IPS-NIHi7 (cell line): ENCODE results near the gene BMP2.

Experiments
- DNase-seq: peaks from one replicate; pipeline ENCODE4 v3.0.0; 2012; ENCODE audit warnings: mixed read lengths; ENCODE audit errors: extremely low spot score

Gene BMP2

DNA sequence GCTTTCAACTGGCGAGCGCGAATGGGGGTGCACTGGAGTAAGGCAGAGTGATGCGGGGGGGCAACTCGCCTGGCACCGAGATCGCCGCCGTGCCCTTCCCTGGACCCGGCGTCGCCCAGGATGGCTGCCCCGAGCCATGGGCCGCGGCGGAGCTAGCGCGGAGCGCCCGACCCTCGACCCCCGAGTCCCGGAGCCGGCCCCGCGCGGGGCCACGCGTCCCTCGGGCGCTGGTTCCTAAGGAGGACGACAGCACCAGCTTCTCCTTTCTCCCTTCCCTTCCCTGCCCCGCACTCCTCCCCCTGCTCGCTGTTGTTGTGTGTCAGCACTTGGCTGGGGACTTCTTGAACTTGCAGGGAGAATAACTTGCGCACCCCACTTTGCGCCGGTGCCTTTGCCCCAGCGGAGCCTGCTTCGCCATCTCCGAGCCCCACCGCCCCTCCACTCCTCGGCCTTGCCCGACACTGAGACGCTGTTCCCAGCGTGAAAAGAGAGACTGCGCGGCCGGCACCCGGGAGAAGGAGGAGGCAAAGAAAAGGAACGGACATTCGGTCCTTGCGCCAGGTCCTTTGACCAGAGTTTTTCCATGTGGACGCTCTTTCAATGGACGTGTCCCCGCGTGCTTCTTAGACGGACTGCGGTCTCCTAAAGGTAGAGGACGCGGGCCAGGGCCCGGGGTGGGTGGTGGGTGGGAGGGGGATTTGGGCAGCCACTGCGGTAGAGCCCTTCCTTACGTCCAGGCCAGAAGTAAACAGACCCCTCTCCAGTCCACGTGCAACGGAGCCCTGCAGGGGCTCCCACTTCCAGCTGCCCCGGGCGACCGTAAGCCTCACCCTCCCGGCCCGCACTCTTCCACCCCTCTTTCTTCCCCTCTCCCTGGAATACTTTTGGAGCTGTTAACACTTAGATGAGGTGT lies 998 bp downstream of the BMP2 start:
- no peak for DNase-seq

DNA sequence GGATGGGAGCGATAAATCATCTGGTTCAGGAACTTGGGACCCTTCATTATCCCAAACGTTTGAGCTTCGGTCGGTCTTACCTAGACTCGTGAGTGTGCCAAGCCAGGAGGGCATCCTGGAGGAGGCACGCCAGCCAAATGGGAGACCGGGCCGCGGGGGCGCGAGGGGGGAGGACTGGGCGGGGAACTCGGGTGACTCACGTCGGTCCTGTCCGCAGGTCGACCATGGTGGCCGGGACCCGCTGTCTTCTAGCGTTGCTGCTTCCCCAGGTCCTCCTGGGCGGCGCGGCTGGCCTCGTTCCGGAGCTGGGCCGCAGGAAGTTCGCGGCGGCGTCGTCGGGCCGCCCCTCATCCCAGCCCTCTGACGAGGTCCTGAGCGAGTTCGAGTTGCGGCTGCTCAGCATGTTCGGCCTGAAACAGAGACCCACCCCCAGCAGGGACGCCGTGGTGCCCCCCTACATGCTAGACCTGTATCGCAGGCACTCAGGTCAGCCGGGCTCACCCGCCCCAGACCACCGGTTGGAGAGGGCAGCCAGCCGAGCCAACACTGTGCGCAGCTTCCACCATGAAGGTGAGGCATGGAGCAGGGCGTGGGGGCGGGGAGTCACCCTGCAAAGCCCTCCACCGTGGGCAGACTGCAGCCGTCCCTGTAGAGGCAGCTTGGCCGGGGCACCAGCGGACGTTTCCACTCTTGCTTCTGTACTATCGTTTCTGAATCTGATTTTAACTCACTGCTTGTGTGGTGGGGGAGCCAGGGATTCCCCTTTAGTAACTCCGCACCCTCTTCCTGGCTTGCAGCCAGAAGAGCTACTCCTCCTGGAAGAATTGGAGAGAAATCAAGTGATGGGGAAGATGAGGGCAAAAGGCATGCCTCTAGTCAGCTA lies 2.7 kb downstream of the BMP2 start:
- peak; percentile 47 for DNase-seq

DNA sequence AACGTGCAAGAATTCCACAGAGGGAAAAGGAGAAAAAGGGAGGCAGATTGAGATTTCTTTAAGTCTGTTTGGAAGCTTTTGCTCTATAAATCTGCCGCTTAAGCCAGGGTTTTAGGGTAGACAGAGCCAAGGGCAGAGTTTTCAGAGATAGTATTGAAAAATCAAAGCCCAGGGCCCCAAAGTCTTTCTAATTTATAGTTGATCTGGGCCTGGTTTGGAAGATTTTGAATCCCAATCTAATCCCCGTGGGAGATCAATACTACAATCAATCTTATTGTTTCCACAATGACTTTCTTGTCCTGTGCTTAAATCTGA lies 3.3 kb downstream of the BMP2 start:
- DNase-seq: no peak

DNA sequence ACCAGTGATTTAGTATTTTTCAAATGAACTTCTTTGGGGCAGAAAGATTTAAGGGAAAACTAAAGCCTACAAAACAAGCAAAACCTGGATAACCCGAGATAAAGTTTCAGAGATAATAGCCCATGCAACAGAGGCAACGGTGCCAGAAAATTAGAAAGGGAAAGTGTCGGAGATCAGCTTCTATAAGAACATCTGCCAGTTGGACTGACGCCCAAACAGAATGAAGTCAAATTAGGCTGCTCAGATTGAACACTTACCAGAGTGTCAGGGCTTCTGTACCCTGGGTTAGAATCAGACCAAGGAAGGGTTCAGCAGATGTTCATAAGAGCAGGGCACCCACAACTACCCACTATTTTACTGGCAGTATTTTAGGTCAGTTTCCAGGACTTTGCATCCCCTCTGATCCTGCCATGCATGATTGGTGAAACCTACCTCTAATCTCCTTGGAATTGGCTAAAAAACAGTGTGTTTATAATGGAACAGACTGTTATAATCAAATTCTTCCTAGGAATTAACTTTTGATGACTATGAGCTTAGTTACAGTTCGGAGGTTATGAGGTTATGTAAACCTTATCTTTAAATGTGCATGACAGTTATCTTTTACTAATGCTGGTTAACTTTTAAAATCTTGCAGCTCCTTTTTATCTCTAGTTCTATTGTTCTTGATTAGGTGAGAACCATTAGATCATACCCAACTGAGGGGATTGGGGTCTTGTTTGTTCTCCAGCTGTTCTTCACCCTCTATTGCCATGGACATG lies 13.1 kb downstream of the BMP2 start:
- DNase-seq: no peak

DNA sequence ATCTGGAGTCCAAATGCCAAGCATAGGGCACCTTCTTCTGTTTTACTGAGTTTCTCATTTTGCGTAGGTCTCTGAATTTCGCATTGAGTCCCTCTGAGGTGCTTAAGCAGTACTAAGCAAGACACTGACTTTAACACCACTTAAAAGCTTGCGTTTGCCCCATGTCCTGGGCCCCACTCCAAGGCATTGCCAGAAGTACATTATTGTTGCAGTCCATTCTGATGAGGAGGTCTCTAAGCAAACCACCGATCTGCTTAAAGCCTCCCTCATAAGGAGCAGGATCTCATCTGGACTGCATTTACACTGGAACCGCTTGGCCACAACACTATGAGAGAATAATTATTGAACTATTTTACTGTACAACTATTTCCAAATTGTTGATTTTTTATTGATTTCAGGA lies 16.3 kb downstream of the BMP2 start:
- DNase-seq: no peak

DNA sequence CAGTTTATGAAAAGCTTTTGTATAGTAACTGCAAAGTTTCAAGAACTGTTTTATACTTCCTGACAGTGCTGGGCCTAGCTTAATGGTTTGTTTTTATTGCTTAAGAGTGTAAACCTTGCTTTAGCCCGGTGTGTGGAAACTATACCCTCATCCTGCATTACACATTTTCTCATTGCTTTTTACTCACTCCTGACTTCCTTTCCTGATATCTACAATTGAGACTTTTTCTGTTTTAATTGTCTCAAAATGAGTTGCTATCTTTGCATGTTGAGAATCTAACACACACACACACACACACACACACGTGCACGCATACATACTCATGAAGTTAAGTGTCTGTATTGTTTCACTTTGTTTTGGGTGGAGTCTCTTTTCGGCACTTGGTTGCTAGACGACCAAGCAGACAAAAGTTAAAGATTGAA lies 16.7 kb downstream of the BMP2 start:
- DNase-seq: no peak

DNA sequence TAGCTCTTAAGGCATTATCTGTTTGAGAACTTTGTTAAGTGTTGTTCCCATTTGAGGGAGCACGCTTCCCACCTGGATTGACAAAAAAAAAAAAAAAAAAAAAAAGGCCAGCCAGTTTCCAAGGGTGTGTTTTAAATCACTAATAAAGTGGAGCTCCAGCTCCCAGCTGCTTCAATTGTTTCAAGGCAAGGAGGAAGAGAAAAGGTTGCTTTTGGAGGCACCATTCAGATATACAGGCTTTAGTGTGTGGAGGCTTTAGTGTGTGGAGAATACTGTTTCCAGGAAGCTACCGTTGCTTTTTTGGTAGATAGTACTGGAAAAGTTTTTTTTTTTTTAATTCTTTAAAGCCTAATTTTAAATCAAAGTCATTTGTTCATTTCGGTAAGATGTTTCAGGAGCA lies 17.3 kb downstream of the BMP2 start:
- DNase-seq: no peak

DNA sequence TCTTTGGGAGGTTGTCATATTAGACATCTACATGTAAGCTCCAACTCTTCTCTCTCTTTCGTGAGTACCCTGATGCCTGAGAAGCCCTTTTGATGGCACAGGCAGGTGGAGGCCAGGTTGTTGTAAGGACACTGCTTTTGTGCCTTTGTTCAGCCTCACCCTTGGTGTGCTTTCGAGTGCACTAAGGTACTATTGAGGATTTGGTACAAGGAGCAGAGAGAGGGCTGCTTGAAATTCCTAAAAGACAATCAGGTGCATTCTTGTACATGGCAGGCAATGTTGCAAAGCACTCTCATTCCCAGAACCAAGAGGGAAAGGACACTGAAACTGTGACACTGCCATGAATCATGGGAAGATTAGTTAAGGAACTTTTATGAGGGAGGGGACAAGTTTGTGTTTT lies 19.1 kb downstream of the BMP2 start:
- no peak for DNase-seq

DNA sequence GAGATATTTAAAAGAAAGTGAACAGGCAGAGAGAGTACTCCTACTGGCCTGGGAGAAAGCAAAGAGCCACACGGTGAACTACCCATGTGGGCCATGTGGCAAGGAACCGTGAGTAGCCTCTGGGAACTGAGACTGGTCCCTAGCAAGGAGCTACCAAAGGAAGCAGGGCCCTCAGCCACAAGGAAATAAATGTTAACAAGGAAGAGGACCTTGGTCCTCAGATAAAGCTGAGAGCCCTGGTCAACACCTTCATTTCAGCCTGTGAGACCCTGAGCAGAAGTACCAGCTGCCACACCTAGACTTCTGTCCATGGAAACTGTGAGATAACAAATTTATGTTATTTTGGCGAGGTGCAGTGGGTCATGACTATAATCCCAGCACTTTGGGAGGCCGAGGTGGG lies 25.3 kb downstream of the BMP2 start:
- no peak for DNase-seq

DNA sequence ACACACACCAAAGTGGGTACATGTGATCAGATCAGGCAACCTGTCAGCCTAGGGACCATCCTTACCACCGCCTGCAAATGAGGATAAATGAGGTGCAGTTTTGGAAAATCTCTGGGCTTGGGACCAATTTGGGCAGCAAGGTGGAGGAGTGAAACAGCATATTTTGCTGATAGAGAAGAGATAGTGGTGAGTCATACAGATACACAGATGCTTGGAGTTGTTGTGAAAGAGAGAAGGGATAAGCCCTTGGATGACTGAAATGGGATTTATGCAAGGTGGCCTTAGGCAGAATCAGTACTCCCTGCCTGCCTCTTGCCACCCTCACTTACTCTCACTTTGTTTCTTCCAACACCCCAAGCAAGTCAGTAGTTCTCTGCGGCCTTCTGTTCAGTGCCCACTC lies 34.7 kb downstream of the BMP2 start:
- no peak for DNase-seq

DNA sequence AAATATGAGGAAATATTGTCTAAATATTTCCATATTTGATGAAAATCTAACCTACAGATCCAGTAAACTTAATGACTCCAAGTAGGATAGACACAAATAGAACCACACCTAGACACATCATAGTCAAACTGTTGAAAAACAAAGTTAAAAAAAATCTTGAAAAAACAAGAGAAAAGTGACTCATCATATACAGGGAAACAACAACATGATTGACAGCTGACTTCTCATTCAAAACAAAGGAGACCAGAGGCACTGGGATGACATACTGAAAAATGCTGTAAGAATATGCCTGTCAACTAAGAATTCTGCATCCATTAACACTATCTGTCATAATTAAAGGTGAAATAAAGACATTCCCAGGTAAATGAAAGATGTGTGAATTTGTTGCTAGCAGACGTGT lies 38.8 kb downstream of the BMP2 start:
- no peak for DNase-seq

DNA sequence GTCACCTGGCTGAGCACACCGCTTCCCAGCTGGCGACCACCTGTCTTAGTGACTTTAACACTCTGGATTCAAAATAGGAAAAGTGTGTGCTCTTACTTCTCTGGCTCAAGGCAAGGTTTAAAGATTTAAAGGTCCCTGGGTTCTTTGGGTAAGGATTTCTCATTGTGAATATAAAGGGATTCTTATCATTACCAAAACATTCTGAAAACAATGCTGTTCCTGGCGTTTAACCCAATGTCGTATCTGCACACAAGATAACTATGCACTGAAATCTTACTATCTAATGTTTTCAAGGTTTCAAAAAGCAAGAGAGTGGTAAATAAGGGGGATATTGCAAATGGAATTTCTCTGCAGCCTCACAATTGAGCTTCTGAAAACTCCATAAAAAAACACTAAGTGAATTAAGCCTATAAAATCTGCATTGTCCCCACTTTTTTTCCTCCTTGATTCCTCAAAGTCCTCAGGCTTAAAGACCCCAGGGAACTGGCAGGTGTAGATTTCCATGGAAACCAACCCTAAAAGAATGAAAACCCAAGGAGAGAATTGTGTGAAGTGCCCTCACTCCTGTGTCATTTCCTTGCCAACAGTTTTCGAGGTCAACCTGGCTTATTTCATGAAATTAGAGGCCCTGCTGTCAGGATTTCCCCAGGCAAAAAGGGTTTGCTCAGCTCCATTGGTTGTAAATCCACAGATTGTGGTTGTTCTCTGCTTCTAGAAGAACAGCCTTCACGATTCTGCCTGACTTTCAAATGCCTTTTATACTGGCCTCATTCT lies 44.0 kb downstream of the BMP2 start:
- DNase-seq: no peak

DNA sequence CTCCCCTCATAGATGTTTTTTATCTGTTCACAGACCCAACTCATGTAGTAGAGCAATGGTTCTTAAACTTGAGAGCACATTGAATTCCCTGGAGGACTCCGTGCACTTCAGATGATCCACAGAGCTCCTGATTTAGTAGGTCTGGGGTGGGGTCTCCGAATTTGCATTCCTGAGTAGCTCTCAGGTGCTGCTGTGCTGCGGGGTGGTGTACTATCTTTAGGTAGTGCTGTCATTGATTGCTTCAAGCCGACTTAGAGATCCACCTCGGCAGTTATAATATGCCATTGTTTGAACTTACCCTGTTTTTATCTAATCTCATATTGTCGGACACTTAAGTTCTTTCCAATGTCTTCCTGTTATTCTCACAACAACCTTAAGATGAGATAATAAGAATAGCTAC lies 45.0 kb downstream of the BMP2 start:
- DNase-seq: no peak

DNA sequence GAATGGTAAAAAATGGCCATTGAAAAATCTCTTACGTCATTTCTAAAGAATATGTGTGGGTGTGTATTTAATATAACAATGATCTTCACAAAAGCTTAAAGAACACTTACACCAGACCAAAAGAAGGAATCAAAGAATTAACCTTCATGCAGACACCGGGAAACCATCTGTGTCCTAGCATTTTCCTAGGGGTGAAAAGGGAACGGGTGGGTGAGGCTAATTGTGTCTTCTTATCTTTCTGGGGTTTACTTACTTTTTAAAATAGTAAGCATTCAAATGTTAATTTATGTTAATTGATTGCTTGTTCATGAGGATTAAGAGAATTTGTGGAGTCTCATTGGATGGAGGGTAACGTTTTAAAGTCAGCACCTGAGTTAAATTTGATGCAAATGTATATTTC lies 47.5 kb downstream of the BMP2 start:
- no peak for DNase-seq

DNA sequence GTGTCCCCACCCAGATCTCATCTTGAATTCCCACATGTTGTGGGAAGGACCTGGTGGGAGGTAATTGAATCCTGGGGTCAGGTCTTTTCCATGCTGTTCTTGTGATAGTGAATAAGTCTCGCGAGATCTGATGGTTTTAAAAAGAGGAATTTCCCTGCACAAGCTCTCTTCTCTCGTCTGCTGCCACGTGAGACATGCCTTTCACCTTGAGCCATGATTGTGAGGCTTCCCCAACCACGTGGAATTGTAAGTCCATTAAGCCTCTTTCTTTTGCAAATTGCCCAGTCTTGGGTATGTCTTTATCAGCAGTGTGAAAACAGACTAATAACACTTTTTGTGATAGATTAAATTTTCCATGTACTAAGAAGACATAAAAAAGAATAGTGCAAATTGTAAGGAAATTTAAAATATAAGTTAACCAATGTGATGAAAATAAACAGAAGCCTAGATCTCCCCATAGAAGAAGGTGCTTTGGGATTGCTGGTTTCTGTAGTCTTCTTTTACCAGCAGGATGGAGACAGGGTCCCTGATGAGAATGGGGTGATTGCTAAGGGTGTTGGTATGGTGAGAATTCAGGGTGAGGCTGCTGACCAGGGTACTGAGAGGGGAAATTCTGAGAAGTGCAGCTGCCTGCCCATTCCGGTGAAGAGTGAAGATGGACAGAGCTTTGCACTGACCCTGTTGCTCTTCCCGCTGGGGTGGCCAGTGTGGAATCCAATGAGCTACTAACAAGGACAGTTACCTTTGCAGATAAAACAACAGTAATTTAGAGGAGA lies 50.7 kb downstream of the BMP2 start:
- DNase-seq: peak; percentile 70

DNA sequence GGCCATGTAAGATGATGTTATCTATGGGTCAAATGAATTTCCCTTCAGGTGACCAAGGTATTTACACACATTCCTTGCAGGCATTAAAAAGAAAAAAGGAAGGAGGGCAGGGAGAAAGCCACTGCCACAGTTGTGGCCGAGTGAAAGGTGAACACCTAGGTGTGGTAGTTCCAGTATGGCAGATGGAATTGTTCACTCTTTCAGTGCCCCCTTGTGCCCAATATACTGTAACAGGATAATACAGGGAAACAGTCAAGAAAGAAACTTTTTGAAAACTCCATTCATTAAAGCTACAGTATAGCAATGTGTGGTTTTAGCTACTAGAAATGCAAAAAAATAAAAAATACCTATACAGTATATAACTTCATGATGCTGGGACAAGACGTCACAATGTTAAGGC lies 52.1 kb downstream of the BMP2 start:
- DNase-seq: peak; percentile 35

DNA sequence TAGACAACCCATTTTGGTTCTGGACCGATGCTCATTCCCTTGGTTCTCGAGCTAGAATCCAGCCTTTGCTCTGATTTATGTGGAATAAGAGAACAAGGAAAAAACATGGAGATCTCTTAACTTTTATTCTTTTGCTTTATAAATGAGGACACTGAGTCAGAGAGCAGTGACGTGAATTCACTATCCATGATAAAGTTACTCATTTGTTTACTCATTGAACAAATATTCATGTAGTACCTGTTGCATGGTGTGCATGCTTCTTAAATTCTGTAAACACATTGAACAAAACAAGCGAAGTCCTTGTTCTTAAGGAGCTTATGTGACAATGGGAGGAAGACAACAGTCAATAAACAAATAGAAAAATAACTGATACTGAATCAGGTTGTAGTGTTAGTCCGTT lies 56.9 kb downstream of the BMP2 start:
- no peak for DNase-seq

DNA sequence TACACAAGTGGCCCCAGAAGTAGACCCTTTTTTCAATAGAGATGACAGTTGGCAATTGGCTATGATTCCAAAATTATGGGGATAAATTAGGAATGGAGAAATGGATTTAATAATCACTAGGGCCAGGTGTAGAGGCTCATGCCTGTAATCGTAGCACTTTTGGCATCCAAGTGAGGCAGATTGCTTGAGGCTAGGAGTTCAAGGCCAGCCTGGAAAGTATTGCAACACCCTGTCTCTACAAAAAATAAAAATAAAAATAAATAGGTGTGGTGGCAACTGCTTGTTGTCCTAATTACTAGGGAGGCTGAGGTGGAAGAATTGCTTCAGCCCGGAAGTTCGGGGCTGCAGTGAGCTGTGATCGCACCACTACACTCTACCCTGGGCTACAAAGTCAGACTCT lies 60.0 kb downstream of the BMP2 start:
- DNase-seq: no peak

DNA sequence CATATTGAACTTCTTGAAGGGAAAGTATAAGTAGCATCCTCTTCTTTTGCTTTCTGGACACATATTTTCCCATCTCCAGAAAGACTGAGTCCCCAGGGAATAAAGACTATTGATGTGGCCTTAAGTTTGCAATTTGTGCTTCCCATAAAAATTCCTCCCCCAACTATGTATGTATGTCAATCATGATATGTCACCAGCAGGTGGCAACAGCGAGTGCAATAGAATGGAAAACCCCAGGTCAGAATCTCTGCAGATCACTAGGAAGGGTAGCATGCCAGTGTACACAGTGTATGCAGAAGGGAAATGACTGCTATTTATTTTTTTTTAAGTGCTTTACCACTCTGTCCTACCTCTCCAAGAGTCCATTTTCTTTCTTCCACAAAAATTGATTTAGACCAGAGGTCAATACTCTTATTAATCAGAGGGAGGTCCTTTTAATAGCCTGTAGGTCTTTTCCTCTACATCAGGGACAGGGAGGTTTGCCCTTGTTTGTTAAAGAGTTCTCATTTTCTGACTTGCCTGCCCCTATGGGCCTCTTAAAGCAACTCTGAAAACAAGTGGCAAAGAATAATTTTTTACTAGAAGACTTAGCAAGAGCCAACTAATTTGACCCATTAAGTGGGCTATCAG lies 61.4 kb downstream of the BMP2 start:
- peak; percentile 69 for DNase-seq

DNA sequence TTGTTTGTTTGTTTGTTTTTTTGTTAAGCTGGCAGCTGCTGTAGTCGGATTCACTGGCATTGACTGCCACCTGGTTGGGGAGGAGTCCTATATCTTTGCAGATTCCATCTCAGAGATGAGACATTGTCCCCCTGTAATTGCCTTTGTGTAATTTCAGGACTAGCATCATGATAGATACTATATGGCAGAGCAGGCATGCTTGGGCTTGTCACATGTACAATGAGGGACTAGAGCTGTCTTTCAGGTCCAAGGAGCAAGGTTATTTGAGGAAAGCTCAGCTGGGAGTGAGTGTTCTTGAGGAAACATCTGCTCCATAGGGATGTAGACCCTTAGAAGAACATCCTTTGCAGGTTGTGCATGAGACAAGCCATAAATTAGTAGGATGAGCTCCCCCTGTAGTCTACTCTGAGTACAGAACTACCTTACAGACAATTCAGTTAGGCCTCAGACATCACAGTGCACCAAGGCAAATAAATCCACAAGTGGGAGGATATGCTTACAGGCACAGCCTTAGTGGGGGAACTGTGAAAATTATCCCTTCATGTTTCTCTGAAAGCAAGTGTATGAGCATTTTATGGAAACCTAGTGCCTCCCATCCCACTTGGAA lies 62.1 kb downstream of the BMP2 start:
- peak; percentile 31 for DNase-seq
